Measurements from ENCODE around the gene ALOX12B.
A peak's percentile ranks its signal among the peaks of the same experiment; 100 is the strongest.
"Not testable (repeated sequence)": the region's sequence is repeated elsewhere in the genome, so short reads cannot be mapped to it uniquely, and the experiment has no call there.

The ALOX12B gene

GRCh38 chr17:8082292-8082691 is 5.2 kb downstream of the ALOX12B start:
- no peak overlapping the region for H3K4me3 ChIP-seq (ENCODE audit: low read length)
- TF ChIP-seq CTCF (conservative IDR thresholded peaks at IDR 0.05; ENCODE audit: low read depth, low read length), result no peak
- DNase-seq (ENCODE audit: low read depth), result no peak

DNA sequence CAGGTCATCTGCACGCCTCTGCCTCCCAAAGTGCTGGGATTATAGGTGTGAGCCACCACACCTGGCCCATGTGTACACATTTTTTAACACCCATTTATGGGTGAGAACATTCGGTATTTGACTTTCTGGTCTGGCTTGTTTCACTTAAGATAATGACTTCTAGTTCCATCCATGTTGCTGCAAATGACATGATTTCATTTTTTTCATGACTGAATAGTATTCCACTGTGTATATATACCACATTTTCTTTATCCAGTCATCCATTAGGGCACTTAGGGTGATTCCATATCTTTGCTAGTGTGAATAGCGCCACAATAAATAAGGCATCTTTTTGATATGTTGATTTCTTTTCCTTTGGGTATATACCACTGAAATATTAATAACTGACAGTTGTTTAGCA is 5.6 kb downstream of the ALOX12B start:
- no peak overlapping the region for H3K4me3 ChIP-seq (ENCODE audit: low read length)
- no peak for TF ChIP-seq CTCF (conservative IDR thresholded peaks at IDR 0.05; ENCODE audit: low read depth, low read length)
- DNase-seq (ENCODE audit: low read depth), result no peak

- no peak overlapping the region for H3K4me3 ChIP-seq (ENCODE audit: low read length)
- TF ChIP-seq CTCF (conservative IDR thresholded peaks at IDR 0.05; ENCODE audit: low read depth, low read length), result no peak
- no peak for DNase-seq (ENCODE audit: low read depth)
These were observed 6.7 kb downstream of the ALOX12B start for GRCh38 chr17:8080799-8081219.

- no peak overlapping the region for H3K4me3 ChIP-seq (ENCODE audit: low read length)
- TF ChIP-seq CTCF (conservative IDR thresholded peaks at IDR 0.05; ENCODE audit: low read depth, low read length), result no peak
- no peak for DNase-seq (ENCODE audit: low read depth)
These were observed 7.2 kb downstream of the ALOX12B start for GRCh38 chr17:8080208-8080798.

DNA sequence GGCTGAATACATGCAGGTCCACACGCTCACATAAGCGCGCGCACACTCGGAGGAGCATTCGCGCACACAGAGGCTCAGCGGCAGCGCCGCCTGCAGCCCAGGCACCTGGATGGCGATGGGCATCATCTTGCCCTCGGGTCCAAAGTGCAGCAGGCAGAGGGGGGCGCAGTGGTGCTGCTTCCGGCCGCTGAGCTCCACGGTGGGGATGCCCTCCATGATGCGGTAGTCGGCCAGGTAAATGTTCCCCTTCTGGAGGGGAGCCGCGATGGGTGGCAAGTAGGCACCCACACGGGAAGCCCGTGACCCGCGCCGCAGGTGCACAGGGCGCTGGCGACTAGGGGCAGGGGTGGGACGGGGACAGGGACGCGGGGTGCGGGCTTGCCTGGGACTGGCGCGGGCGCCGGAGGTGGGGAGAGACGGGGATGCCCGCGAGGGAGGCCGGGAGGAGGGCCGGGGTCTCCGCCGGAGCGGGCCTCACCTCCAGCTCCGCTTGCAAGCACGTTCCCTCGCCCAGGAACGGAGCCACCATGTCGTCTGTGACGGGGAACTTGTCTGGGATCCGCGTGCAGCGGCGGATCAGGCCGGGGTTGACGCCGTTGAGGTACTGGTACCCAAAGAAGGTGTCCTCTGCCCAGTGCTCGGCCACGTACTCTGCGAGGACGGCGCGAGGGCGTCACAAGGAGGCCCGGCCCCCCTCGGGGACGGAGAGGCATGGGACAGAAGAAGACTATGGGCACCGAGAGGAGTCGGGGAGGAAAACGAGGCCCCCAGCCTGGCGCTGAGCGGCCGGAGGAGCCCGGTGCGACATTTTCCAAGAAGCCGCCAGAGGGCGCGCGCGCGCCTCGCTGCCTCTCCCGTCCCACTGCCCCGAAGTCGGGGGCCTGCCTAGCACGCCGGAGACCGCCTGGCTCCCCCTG is 8.0 kb downstream of the ALOX12B start:
- no peak for DNase-seq (ENCODE audit: low read depth)
- peak; percentile 76 for TF ChIP-seq CTCF (conservative IDR thresholded peaks at IDR 0.05; ENCODE audit: low read depth, low read length)
- H3K4me3 ChIP-seq (ENCODE audit: low read length), result peak overlapping the region; percentile 42

GRCh38 chr17:8077939-8078338 is 9.6 kb downstream of the ALOX12B start:
- not testable (repeated sequence) for DNase-seq (ENCODE audit: low read depth); H3K4me3 ChIP-seq (ENCODE audit: low read length)

- TF ChIP-seq CTCF (conservative IDR thresholded peaks at IDR 0.05; ENCODE audit: low read depth, low read length), result no peak
- no peak overlapping the region for H3K4me3 ChIP-seq (ENCODE audit: low read length)
- DNase-seq (ENCODE audit: low read depth), result no peak
These were observed 10.8 kb downstream of the ALOX12B start for GRCh38 chr17:8076502-8077266.

Data from retinal pigment epithelial cell (primary cell).